Measurements from ENCODE around the gene SYT14.
"Not testable (repeated sequence)": the region's sequence is repeated elsewhere in the genome, so short reads cannot be mapped to it uniquely, and the experiment has no call there.

The SYT14 gene

DNA sequence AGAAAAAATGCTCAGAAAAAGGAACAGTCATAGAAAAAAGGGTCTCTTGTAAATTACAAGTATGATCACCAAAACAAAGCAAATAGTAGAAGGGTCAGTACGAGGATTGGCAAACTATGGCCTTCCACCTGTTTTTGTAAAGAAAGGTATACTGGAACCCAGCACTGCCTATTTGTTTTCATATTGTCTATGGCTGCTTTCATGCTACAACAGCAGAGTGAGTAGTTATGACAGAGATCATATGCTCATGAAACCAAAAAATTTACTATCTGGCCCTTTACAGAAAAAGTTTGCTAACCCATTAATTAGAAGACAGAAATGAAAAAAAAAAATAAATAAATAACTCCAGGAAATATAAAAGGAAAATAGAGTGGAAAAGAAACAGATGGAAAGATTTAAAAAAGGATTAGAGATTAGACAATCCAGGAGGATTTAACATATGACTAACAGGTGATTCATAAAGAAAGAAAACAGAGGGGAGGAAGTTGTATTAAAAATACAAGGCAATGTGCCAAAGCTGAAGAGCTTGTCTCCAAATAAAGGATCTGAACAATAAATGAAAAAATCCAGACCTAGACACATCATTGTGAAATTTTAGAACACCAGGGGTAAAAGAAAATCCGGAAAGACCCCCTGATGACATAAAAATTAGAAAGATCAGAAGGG lies 186.0 kb downstream of the SYT14 start:
- no peak for DNase-seq

DNA sequence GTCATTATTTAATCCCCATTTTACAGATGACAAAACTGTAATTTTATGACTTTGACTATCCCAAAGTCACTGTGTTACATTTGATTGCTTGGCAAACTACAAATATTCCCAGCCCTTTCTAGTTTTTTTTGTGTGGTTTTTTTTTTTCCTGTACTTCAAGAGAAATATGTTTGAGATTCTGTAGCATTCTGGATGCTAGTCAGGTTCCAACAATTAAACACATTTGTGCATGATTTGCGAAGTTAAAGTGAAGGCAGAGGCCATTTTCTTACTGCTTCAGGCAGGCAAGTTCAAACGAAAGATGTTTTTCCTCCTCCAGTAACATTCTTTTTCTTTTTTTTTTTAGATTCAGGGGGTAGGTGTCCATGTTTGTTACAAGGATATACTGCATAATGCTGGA lies 186.7 kb downstream of the SYT14 start:
- no peak for DNase-seq

DNA sequence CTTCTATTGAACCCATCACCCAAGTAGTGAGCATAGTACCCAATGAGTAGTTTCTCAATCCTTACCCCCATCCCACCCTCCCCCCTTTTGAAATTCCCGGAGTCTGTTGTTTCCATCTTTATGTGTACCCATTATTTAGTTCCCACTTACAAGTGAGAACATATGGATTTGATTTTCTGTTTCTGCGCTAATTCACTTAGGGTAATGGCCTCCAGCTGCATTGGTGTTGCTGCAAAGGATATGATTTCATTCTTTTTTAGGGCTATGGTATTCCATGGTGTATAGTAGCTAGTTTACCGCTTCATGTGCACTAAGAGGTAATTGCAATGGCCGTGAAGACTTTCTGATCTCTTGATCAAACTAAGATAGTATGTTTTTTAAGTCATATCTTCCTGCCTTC lies 187.1 kb downstream of the SYT14 start:
- no peak for DNase-seq

DNA sequence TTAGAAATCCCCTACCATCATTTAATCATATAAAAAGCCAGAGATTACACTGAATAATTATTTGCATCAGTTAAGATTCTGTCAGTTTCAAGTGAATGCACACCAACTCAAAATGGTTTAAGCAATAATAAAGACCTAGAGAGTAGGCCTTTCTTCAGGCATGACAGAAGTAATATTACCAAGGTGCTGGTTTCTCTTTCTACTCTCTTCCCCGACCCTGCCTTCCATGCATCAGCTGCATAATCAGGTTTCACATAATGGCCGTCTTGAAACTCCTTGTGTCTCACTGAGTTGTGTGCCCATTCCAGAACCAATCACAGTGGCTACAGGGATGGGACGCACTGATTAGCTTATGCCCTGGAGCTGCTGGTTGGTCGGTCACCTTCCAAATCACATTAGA lies 191.1 kb downstream of the SYT14 start:
- no peak for DNase-seq

DNA sequence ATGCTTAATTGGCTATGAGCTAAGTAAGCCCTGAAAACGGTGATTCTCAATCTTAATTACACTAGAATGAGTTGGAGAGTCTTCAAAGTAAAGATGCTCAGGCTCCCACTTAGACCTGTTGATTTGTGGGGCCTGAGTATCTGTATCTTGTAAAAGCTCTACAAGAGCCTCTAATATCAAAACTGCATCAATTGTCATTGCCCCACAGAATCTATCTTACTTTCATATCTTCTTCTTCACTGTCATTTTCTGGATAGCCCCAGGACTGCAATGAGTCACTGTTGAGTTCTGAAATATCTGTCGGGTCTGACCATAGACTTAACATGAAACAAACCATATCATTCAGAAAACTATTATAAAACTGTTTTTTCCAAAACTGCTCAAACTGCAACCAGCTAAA lies 191.7 kb downstream of the SYT14 start:
- no peak for DNase-seq

DNA sequence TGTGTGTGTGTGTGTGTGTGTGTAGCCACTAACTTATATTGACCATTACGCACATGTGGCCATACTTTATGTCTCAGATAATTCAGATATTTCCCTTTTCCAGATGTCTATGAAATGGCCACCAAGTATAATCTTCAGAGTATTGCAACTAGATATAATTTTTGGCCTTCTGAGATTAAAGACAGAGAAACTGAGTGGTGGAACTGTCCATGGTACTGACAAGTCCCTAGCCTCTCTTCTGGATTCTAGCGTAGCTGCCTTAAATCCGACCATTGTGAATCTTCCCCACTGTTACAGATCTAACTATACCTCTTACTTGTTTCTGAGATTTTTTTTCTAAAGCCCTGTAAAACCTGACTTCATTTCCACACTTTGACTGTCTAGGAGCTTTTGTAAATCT lies 194.6 kb downstream of the SYT14 start:
- no peak for DNase-seq

DNA sequence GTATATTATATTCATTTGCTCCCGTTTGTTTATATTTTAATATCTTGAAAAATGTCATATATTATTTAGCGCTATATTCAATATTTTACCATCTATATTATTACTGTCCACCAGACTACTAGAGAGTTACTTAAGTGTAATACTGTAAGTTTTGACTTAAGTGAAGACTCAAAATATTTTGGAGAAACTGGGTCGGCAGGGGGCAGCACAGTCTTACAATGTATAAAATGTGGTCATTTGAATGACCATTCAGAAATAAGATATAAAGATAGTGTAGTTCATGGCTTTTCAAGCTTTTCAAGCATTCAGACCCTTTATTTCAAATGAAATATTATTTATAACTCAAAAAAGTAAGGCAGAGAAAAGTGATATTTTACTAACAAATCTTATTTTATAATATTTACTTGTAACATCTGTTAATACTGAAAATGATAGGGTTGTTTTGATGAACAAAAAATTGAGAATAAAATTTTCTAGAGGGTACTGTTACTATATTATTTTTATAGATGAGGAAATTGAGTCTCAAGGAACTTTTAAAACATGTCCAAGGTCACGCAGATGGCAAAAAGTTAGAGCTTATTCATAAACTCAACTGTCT lies 205.5 kb downstream of the SYT14 start:
- no peak for DNase-seq

DNA sequence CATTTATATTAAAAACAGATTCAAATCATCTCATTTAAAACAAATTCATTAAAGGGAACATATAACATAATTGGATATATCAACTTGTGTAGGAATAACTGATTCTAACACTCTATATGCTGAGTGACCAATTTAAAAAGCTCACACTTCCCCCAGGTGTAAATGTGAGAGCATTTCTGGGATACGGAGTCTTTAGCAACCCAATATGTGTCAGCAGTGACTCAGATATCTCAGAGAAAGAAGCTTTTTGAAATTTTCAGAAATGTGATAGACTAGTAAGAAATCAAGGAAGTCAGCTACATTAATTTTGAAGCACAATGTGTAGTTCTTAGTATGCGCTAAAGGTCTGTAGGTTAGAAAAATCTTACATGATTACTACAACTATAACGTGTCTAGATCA lies 206.7 kb downstream of the SYT14 start:
- no peak for DNase-seq

DNA sequence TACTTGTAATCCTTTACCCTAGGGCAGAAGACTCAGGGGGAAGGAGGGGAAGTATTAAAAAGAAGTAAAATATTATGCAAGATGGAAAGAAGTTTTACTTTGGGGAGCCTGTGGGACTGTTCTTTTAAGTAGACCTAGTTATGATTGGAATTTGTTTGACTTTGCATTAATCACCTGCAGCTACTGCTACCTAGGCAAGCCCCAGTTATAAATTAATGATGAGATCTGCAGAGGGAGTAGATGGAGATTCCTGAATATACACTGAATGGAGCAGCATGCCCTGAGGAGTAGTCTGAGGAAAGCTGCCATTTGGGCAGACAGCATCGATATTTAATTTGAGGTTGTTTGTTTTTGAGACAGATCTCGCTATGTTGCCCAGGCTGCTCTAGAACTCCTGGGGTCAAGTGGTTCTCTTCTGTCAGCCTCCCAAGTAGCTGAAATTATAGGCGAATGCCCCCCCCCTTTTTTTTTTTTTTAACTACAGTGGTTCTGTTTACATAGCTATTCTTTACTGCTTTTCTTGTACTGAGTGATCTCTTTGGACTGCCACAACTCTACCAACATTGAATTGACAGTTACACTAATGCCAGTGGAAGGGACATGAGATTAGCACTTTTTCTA lies 213.1 kb downstream of the SYT14 start:
- DNase-seq, result no peak

DNA sequence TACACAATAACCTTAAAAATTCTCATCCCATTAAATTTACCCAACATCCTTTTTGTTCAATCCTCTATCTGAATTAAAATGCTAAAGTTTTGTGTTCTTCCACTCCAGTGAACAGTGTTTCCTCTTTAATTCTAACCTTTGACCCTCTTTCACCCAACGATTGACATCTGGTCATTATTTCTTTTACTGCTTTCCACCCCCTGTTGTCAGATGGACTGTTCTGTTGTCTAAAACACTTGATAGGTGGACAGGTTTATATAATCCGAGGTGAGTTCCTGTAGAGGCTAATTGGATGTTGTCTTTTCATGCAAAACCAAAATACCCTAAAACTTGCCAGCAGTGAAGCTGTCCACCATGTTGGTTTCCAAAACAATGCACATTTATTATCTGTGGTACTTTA lies 221.2 kb downstream of the SYT14 start:
- no peak for DNase-seq

DNA sequence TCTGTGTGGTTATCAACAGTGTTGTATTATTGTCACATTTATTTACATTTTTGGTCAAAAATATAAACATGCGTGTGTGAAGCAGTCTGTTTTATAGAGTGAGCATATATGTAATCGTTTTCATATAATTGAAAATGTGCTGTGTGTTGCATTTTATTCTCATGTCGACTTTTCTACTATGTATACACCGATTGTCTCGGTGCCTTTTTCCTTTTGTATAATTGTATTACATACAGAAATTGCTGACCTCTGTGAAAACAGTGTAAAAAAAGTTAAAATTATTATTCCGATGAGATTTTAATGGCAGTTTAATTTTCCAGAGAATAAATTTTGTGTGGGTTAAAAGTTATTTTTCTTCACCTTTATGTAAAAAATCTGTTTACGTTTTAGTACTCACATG lies 232.2 kb downstream of the SYT14 start:
- DNase-seq, result no peak

DNA sequence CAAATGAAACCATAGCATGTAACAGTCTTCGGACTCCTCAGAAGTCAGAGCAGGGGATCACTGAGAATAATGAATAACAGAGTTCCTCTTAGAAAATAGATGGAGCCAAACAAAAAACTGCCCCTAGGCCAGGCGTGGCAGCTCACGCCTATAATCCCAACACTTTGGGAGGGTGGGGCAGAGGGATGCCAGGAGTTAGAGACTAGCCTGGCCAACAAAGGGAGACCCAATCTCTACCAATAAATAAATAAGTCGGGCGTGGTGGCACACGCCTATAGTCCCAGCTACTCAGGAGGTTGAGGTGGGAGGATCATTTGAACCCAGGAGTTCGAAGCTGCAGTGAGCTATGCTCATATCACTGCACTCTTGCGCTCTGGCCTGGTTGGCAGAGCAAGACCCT lies 236.1 kb downstream of the SYT14 start:
- no peak for DNase-seq

DNA sequence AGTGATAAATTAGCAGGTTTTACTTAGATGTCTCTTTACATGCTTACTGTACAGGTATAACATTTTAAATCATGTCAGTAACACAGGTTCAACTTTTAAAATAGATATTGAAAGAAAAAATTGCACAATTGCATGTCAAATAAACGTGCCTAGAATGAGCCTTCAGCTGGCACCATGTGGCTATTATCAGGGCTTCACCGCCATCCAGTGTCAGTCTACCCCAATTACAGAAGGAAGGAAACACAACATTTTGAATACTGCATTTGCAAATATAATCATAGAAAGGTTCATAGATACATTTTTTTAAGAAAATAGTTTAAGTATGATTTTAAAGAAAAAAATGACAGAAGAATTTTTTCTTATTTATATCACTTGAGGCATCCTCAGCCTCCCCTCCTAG lies 247.0 kb downstream of the SYT14 start:
- DNase-seq, result no peak

DNA sequence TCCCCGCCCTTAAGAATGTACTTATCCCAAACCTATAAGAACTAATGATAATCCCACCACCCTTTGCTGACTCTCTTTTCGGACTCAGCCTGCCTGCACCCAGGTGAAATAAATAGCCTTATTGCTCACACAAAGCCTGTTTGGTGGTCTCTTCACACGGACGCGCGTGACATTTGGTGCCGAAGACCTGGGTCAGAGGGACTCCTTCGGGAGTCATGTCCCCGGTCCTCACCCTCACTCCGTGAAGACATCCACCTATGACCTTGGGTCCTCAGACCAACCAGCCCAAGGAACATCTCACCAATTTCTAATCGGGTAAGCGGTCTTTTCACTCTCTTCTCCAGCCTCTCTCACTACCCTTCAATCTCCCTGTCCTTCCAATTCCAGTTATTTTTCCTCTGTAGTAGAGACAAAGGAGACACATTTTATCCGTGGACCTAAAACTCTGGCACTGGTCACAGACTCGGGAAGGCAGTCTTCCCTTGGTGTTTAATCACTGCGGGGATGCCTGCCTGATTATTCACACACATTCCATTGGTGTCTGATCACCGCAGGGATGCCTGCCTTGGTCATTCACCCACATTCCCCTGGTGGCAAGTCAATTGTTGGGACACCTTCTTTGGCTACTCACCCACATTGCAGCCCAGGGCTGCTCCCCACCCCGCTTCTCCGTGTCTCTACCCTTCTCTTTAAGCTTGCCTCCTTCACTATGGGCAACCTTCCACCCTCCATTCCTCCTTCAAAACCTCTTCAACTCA lies 250.0 kb downstream of the SYT14 start:
- not testable (repeated sequence) for DNase-seq

DNA sequence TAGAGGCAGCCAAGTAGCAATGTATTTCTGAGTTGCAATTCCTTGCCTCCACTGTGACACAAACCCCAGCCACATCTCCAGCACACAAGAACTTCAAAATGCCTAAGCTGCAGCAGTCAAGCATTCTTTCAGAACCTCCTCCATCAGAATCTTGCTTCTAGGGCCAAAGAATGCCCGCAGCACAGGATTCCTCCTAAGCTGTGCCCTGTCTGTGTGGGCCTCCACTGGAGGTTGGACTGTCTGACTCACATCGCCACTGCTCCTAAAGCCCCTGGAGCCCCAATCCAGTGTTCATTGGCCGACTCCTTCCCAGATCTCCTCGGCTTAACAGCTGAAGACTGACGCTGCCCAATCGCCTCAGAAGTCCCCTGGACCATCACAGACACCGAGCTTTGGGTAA lies 251.4 kb downstream of the SYT14 start:
- DNase-seq, result no peak

DNA sequence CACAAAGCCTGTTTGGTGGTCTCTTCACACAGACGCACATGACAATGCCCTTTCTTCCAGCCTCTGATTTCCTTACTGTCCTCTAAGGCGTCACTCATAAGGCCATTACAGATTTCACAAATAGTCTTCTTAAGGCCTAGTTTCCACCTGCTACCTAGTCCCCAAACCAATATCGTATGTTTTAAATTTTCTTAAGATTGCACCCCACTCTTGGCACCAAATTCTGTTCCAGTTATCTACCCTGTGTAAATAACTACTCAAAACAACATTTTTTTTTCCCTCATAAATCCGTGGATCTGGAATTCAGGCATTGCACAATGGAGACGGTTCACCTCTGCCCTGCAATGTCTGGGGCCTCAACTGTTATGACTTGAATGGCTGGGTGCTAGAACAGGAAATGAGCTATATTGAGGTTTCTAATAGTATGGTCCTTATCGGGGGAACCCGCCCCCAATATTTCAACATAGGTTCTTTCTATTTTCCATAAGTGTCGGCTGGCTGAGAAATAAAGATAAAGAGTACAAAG lies 257.7 kb downstream of the SYT14 start:
- no peak for DNase-seq

DNA sequence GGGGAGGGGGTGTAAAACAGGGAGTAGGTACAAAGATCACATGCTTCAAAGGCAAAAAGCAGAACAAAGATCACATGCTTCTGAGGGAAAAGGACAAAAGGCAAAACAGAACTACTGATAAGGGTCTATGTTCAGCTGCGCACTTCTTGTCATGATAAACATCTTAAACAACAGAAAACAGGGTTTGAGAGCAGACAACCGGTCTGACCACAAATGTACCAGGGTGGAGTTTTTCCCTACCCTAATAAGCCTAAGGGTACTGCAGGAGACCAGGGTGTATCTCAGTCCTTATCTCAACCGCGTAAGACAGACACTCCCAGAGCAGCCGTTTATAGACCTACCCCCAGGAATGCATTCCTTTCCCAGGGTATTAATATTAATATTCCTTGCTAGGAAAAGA lies 258.2 kb downstream of the SYT14 start:
- not testable (repeated sequence) for DNase-seq

DNA sequence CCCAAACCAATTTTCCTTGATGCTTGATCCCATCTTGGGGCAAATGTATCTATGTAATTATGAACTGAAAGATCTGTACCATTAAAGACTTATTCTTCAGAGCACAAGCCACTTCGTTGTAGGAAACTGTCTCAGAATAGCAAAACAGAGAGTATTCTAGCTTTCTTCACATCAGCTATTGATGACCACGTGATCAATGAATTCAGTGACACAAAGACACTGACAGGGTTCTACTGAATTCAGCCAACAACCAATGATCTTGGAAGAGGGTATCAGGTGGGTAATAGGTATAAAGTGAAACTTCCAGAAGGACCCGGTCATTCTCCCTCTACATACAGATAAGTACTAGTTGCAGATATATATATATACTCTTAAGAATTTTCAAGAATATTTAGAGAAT lies 260.8 kb downstream of the SYT14 start:
- DNase-seq, result no peak

DNA sequence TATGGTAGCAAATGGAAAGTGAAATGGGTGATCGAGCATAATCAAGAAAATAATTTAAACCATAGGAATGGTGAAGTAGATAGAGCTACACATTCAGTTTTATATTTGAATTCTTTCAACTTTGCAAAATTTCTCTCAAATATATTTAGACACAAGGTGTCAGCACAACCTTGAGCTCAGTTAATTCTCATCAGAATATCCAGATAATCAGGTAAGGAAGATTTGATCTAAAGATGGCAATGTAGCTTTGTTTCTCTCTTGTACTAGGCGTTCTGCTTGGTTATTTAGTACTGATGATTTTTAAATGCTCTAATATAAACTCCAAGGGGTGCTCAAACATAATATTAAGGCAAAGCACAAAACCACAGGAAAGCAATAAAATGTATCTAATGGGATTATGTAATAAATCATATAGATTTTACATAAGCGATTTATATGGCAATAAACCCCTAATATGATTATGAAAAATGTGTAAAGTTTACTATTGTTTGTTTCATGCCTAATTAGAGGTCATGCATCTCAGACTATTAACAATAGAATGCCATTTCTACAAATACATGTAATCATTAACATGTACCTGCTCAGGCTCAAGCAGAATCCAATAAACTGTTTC lies 262.2 kb downstream of the SYT14 start:
- DNase-seq, result no peak

DNA sequence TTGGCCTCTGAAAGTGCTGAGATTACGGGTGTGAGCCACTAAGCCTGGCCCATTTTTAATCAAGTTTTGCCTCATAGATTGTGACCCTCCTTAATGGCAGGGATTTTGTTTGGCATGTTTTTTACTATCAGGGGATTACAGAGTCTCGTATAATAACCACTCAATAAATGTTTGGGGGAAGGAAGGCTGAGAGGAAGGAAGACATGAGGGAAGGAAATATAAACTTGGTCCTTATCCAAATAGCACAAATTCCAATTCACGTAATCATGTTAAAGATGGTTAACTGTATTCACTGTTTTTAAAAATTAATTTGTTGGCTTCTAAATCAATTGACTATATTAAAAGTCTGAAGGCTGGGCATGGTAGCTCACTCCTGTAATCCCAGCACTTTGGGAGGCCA lies 263.7 kb downstream of the SYT14 start:
- DNase-seq, result no peak

DNA sequence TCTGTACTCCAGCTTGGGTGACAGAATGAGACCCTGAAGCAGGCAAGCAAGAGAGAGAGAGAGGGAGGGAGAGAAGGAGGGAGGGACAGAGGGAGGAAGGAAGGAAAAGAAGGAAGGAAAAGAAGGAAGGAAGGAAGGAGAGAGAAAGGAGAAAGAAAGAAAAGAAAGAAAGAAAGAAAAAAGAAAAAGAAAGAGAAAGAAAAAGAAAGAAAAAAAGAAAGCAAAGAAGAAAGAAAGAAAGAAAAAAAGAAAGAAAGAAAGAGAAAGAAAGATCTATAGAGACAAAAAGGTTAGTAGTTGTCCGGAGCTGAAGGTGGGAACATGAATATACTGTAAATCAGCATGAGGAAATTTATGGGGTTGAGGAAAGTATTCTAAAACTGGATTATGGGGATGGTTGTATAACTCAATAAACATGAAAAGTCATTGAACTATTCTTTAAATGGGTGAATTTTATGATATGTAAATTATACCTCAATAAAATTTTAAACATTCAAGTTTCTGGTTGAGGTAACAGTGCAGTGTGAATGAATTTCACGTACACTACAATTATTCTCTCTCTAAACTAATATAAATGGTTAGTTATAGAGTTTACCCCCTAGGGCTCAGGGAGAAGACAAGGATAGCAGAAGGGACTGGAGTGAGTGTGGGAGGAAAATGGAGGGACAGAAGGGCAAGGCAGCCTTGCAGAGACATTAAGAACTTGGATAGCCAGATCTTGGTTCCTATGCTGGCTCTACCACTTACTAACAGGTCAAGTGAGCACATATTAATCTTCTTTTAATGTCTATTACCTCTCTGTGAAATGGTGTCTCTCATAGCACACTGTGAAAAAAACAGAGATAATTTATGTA lies 269.8 kb downstream of the SYT14 start:
- no peak for DNase-seq

DNA sequence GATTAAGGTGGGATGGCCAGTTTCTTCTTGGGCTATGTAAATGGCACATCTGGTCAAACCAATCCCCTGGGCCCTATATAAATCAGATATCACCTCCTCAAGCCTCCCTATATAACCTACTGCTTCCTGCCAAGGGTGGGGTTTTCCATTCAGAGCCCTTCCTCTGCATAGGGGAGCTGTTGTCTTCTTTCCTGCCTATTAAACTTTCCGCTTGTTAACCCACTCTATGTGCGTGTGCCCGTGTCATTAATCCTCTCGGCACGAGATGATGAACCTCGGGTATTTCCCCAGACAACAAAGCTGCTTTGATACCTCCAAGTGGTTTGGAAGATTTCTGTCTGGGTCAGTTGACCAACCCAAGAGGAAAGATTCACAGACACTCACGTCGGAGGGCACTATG lies 275.3 kb downstream of the SYT14 start:
- no peak for DNase-seq
